Skeletal muscle tissue (tissue), 4 donors: ENCODE data around the gene PNMA6E. TPM values are rescaled to one million over a fixed set of nuclear protein-coding genes. Genes with fewer than 3 reads are reported as not detected.
"Not testable (repeated sequence)": the region's sequence is repeated elsewhere in the genome, so short reads cannot be mapped to it uniquely, and the experiment has no call there.

Experiments used
- H3K27ac ChIP-seq: one replicate; pipeline ENCODE4 v1.7.0; 2013; ENCODE audit warnings: mild to moderate bottlenecking, low read depth, low read length, inconsistent platforms
- H3K27me3 ChIP-seq, 3 donors: one replicate each; pipeline ENCODE4 v1.7.0; 2013; ENCODE audit warnings: low read length in 3 of 3; ENCODE audit not compliant: control insufficient read depth in 3 of 3, insufficient read depth in 3 of 3
- H3K36me3 ChIP-seq, 3 donors: one replicate each; pipeline ENCODE4 v1.7.0; 2013; ENCODE audit warnings: low read length in 3 of 3; ENCODE audit not compliant: control insufficient read depth in 3 of 3, insufficient read depth in 3 of 3
- H3K4me1 ChIP-seq, 3 donors: one replicate each; pipeline ENCODE4 v1.7.0; 2013; ENCODE audit warnings: low read length in 3 of 3, mild to moderate bottlenecking in 3 of 3; ENCODE audit not compliant: control insufficient read depth in 3 of 3, insufficient read depth in 3 of 3
- H3K4me3 ChIP-seq, 3 donors: one replicate each; pipeline ENCODE4 v1.7.0; 2013; ENCODE audit warnings: low read length in 3 of 3
- H3K9ac ChIP-seq, 3 donors: one replicate each; pipeline ENCODE4 v1.7.0; 2013; ENCODE audit warnings: low read length in 3 of 3, mild to moderate bottlenecking in 3 of 3, moderate library complexity in 2 of 3, low read depth in 1 of 3
- H3K9me3 ChIP-seq, 3 donors: one replicate each; pipeline ENCODE4 v1.7.0; 2013; ENCODE audit warnings: low read length in 3 of 3; ENCODE audit not compliant: control insufficient read depth in 3 of 3
- total RNA-seq: library from RNA; depleted of rRNA; stranded (reverse); fragments of >200 nt; gene quantifications from one replicate; pipeline ENCODE4 v1.2.3, GENCODE V29; 2014
- donor health status: Osteomylitis.

PNMA6E gene
- total RNA-seq, 1 donor from 2014 or later, result not detected

DNA sequence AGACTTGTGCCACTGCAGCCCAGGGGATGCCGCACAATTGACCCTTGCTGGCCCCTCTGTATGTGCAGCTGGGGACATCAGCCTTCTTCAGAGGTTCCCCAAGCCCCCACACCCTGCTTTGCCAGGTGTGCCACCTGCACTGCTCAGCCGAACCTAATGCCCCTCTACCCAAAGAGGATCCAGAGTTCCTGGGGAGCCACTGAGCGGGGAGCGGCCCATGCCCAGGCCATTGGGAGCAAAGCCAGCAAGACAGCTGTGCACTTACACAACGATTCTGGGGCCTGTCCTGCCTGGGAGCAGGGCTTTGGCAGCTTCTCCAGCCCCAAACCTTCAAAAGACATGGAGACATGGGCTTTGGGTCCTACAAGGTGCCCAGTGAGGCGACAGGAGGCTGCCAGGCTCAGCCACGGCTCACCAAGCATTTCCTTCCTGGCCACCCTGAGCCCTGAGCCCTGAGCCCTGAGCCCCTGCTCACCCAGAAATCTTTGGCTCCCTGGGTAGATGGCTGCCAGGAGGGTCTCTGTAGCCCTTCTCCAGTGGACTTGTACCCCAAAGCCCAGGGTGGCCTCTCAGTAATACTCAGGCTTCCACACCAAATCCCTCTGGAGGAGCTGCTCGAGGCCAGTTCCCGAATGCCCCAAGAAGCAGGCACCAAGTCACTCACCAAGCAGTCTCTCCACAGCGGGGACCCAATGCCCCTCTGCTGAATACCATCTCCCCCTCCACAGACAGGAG, 13.0 kb downstream of the PNMA6E start:
- H3K27me3 ChIP-seq, result no peaks in the 10 kb centered on the region
- H3K9ac ChIP-seq, result no peak overlapping the region
- H3K4me1 ChIP-seq, result no peaks in the 10 kb centered on the region
- H3K4me3 ChIP-seq, result no peak overlapping the region
- no peaks in the 10 kb centered on the region for H3K9me3 ChIP-seq
- H3K36me3 ChIP-seq, result no peaks in the 10 kb centered on the region
- H3K27ac ChIP-seq, result no peak overlapping the region

DNA sequence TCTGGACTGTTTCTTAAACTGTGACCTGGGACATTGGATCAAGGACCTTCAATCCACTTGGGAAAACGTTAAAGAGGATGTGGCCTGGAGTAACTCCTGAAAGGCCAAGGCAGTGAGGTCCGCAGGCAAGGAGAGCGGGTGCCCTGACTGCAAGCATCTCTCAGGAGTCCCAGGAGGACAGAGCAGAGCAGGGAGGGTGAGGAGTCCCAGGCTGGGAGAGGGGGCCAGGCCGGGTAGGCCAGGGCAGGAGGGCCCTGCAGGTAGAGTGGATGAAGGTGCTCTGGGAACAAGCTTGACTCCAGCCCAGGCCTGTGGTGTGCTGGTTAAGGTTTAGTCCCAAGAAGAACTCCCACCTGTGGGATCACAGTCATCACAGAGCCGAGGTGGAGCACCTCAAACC, 13.8 kb downstream of the PNMA6E start:
- Histone ChIP-seq H3K27ac (no peak overlapping the region), H3K9ac (no peak overlapping the region), H3K27me3 (no peaks in the 10 kb centered on the region), H3K36me3 (no peaks in the 10 kb centered on the region), H3K9me3 (no peaks in the 10 kb centered on the region), H3K4me3 (no peak overlapping the region), H3K4me1 (no peaks in the 10 kb centered on the region)

DNA sequence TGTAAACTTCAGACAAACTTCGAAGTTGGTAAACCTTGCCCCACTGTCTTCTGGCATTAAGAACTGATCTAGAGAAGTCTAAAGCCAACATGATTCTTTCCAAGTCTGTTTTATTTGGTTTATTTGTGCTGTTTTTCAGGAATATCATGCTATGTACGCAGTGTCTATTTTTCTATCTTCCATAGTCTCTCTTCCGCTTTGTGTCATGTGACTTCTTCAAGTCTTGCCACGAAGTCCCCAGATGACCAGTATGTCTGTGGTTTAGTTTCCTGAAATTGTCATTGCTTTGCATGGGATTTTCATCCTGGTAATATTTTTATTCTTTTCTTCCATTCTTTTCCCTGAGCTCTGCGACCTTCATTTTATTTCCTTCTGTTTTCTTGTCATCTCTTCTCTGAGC, 15.1 kb downstream of the PNMA6E start:
- Histone ChIP-seq H3K36me3 (no peaks in the 10 kb centered on the region), H3K4me1 (no peaks in the 10 kb centered on the region), H3K27me3 (no peaks in the 10 kb centered on the region), H3K4me3 (no peak overlapping the region), H3K27ac (no peak overlapping the region), H3K9me3 (no peaks in the 10 kb centered on the region), H3K9ac (no peak overlapping the region)

DNA sequence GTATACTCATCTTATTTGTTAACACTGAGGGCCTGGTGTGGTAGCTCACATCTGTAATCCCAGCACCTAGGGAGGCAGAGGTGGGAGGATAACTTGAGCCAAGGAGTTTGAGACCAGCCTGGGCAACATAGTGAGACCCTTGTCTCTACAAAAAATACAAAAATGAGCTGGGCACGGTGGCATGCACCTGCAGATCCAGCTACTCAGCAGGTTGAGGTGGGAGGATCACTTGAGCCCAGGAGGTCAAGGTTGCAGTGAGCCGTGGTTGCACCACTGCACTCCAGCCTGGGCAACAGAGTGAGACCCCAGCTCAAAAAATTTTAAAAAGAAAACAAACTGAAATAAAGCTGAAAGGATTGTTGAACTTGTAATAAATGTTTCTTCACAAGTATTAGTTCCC, 16.2 kb downstream of the PNMA6E start:
- H3K4me3 ChIP-seq, H3K9me3 ChIP-seq, H3K27me3 ChIP-seq, H3K36me3 ChIP-seq, H3K9ac ChIP-seq, H3K4me1 ChIP-seq, H3K27ac ChIP-seq: not testable (repeated sequence)

DNA sequence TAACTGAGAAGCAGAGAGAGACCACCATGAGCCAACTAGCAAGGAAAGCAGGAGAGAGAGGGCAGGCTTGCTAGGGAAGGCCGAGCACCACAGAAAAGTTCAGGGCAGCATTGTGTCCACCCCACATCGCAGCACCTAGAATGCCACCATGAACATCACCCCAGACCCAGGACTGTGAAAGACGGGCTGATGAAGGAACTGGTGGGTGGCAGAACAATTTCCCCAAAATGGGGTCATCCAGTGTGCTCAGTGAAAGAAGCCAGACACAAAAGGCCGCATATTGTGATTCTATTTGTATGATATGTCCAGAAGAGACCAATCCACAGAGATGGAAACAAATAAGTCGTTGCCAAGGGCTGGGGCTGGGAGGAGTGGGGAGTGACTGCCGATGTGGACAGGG, 16.8 kb downstream of the PNMA6E start:
- Histone ChIP-seq H3K4me1 (no peaks in the 10 kb centered on the region), H3K9ac (no peak overlapping the region), H3K36me3 (no peaks in the 10 kb centered on the region), H3K4me3 (no peak overlapping the region), H3K27ac (no peak overlapping the region), H3K9me3 (no peaks in the 10 kb centered on the region), H3K27me3 (no peaks in the 10 kb centered on the region)

DNA sequence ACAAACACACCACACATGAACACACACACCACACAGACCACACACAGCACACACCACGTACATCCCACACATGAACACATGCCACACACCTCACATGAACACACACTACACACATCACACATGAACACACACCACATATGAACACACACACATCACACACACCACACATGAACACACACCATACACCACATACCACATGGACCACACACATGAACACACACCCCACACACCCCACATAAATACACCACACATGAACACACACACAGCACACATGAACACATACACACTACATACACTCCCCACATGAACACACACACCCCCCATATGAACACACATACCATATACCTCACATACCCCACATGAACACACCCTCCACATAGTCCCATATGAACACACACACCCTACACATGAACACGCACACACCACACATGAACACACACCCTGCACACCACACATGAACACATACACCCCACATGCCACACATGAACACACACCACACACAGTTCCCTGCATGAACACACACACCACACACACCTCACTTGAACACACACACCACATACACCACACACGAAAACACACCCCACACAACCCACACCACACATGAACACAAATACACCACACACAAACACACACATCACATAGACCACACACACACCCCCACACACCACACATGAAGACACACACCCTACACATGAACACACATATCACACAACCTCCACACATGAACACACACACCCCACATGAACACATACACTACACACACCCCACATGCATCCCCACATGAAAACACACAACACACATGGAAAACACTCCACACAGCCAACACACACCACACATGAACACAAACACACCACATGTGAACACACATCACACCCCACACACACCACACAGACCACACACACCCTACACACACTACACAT, 18.3 kb downstream of the PNMA6E start:
- no peaks in the 10 kb centered on the region for H3K27me3 ChIP-seq
- H3K27ac ChIP-seq, result no peak overlapping the region
- no peaks in the 10 kb centered on the region for H3K9me3 ChIP-seq
- no peak overlapping the region for H3K9ac ChIP-seq
- no peak overlapping the region for H3K4me3 ChIP-seq
- no peaks in the 10 kb centered on the region for H3K36me3 ChIP-seq
- H3K4me1 ChIP-seq, result no peaks in the 10 kb centered on the region

DNA sequence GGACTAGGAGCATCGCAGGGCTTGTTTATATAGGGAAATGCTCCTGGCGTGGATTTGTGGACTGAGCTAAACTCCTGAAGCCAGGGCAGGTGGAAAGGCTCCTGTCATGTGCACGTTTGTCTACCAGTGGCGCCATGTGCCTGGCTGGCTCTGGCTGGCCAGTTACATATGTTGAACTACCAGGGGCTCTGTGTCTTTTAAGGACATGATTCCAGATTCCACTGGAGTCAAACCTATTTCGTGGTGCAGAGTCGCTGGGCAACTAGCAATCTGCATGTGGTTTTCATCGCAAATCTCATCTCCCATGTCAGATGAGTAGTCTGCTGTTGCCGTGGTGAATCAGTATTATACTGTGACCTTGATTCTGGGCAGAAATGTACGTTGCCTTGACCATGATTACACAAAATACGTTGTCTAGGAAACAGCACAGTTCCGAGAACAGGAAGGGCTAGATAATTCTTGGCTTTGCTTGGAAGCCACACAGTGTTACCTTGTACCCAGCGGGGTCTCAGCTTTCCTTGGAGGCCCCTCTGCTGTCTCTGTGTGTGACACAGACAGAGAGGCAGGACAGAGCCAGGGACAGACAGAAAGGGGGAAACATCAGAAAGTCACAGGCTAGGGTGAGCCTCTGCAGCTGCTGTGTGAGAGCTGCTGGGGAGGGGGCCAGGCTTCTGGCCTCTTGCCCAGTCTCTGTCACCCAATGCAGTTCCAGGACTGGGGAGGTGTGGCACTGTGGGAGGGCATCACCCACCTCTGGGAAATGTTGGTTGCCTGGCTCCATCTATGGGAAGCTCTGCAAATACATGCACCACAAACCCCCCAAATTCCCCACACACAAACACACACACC, 19.2 kb downstream of the PNMA6E start:
- Histone ChIP-seq H3K4me3 (no peak overlapping the region), H3K9ac (no peak overlapping the region), H3K4me1 (no peaks in the 10 kb centered on the region), H3K27ac (no peak overlapping the region), H3K36me3 (no peaks in the 10 kb centered on the region), H3K9me3 (no peaks in the 10 kb centered on the region), H3K27me3 (no peaks in the 10 kb centered on the region)

DNA sequence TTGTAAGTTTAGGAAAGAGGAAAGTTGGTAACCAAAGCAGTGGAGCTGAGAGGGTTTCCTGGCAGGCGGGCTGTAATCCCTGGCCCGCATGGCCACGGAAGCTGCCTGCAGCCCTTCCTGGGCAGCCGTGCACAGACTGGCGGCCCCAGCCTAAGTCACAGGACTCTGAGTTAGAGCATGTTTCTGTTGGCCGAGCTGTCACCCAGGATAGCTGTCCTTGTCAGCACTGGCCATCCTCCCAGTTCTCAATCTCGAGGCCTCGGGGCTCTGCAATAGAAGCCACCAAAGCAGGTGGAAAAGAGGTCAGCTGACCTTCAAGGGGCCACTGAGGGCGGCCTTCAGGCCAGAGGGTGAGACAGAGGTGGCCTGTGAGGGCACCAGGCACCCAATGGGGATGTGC, 20.5 kb downstream of the PNMA6E start:
- H3K4me3 ChIP-seq, result no peak overlapping the region

DNA sequence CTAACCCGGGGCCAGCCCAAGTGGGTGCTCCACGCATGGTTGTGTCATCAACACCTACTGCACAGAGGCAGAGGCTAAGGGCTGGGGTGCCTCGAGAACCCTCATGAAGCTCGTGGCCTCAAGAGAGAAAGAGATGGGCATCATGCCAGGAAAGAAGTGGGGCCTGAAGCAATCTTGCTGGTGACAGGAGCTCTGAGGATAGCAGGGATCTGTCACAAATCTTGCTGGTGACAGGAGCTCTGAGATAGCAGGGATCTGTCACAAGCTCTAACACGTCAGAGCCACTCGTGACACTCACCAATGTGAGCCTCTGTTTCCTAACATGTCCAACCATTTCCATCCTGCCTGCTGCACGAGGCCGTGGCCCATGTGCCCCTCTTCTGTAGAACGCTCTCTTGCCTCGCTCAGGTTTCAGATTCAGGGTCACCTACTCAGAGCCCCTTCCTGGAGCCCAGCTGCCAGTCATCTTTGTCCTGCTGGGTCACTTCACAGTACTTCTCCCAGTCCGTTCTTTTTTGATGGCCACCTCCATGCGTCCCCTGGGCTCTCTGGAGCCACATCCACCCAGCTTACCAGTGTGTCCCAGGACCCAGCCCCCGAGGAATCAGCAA, 21.1 kb downstream of the PNMA6E start:
- H3K4me3 ChIP-seq, result no peak overlapping the region
- no peaks in the 10 kb centered on the region for H3K36me3 ChIP-seq
- H3K9ac ChIP-seq, result no peak overlapping the region
- no peaks in the 10 kb centered on the region for H3K27me3 ChIP-seq
- no peaks in the 10 kb centered on the region for H3K9me3 ChIP-seq
- H3K4me1 ChIP-seq, result no peaks in the 10 kb centered on the region
- no peak overlapping the region for H3K27ac ChIP-seq

More for the DNA sequence above, 20.5 kb downstream of the PNMA6E start:
- Histone ChIP-seq H3K9ac (no peak overlapping the region), H3K9me3 (no peaks in the 10 kb centered on the region), H3K27ac (no peak overlapping the region), H3K4me1 (no peaks in the 10 kb centered on the region), H3K27me3 (no peaks in the 10 kb centered on the region), H3K36me3 (no peaks in the 10 kb centered on the region)
